D721Med (cell line): ENCODE measurements around the gene SLC13A3.

ENCODE experiments used
- DNase-seq: peaks from one replicate; pipeline ENCODE4 v3.0.0; 2011; ENCODE audit warnings: low spot score; ENCODE audit not compliant: insufficient read length
- FAIRE-seq: peaks from 2 replicates; lab custom pipeline; 2011; peaks lifted over from hg19 to GRCh38; lab: Jason Lieb, UNC
- TF ChIP-seq, protein P1 (sequence below): IDR thresholded peaks from 2 replicates; pipeline ENCODE4 v1.5.1; 2012; ENCODE audit warnings: mild to moderate bottlenecking, control low read depth; ENCODE audit not compliant: insufficient read depth; ENCODE audit errors: missing control alignments

Gene SLC13A3

DNA sequence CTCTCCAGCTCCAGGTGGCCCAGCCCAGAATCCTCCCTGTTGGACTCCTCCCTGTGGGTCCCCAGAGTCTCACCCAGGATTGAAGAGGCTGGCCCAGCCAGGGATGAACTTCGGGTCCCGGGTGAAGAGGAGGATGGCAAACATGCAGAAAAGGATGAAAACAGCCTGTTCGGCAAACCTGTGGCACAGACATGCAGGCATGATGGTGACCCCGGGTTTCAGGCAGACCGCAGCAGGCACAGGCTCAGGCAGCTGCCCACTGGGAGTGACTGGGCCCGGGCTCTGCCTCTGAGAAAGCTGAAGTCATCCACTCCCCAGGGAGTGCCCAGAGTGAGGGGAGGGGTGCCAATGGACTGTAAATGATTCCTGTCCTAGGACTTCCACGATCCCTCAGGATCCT is 63.3 kb downstream of the SLC13A3 start:
- FAIRE-seq (no peak), DNase-seq (no peak)
- TF ChIP-seq, protein P1, sequence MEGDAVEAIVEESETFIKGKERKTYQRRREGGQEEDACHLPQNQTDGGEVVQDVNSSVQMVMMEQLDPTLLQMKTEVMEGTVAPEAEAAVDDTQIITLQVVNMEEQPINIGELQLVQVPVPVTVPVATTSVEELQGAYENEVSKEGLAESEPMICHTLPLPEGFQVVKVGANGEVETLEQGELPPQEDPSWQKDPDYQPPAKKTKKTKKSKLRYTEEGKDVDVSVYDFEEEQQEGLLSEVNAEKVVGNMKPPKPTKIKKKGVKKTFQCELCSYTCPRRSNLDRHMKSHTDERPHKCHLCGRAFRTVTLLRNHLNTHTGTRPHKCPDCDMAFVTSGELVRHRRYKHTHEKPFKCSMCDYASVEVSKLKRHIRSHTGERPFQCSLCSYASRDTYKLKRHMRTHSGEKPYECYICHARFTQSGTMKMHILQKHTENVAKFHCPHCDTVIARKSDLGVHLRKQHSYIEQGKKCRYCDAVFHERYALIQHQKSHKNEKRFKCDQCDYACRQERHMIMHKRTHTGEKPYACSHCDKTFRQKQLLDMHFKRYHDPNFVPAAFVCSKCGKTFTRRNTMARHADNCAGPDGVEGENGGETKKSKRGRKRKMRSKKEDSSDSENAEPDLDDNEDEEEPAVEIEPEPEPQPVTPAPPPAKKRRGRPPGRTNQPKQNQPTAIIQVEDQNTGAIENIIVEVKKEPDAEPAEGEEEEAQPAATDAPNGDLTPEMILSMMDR: no peak

DNA sequence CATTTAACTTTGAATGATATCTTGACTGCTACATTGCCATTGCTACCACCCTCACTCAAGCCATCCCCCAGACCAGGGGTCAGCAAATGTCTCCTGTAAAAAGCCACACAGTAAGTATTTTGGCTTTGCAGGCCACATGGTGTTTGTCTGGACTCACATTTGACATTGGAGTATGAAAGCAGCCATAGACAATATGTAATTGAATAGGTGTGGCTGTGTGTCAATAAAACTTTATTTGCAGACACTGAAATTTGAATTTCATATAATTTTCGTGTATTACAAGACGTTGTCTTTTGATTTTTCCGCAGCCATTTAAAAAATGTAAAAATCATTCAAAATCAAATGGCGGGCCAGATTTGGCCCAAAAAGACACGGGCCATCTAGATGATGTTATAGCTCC is 64.5 kb downstream of the SLC13A3 start:
- TF ChIP-seq, protein P1: no peak
- DNase-seq (no peak), FAIRE-seq (no peak)

DNA sequence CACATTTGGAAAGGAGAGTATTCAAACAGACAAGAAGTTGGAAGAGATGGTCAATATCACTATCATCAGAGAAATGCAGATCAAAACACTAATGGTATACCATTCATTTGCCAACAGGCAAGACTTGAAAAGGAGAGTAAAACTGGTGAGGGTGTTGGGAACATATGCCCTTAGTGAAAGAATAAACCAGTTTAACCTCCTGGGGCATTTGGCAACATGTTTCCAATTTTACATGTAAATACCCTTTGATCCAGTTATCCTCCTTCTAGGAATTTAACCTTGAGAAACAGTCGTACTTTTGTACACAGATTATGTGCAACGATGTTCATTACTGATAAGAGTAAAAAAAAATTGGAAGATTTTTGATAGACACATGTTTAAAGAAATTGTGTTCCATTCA is 66.8 kb downstream of the SLC13A3 start:
- FAIRE-seq (no peak), DNase-seq (no peak)
- TF ChIP-seq, protein P1: no peak

DNA sequence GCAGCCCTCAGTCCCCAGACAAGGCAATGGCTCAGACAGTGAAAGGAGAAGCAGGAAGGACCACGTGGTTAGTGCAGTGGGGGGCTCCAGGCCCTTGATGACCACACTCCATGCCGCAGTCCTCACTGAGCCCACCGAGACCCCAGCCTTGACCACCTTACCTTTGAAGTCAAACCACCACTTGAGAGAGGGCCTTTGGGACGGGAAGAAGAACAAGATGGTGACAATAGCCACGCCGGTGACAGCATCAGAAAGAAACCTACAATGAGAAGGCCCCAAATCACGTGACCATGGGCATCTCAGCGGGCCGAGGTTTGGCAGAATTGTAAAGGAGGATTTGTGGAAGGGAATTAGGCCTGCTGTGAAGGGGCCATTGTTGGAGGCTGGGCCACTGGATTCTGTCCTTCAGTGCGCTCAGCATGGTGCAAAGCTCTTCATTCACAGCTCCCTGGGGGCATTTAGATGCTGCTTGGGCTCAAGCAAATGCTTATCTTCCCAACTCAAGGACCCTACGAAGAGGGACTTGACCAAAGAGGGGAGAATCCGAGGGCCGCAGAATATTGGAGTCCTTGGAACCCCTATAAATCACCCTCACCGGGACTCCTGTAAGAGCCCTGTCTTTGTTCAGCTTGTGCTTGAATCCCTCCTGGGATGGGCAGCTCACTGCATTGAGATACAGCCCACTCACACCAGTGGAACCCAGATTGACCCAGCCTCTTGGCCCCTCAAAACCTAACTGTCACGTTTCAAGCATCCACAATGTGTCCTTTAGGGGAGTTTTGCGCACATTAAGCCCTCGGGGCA is 67.6 kb downstream of the SLC13A3 start:
- FAIRE-seq (no peak), DNase-seq (no peak)
- TF ChIP-seq, protein P1: no peak

DNA sequence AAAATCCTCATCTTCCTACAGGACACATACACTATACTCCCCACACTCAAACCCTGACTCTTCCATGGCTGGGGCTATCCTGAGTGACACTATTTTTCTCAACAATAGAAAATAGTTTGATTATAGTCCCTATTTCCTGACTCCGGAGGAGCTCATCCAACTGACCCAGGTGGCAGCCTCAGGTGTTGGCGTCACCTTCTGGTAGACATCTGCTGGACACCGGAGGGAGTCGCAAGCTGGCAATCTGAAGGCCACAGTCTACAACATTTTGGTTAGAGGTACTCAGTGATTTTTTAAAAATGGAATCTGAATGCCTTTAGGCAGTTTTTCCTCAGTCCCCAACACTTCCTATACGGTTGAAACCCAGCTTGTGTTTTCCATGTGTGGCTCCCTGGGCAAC is 68.6 kb downstream of the SLC13A3 start:
- no peak for DNase-seq
- no peak for FAIRE-seq
- TF ChIP-seq, protein P1: no peak

DNA sequence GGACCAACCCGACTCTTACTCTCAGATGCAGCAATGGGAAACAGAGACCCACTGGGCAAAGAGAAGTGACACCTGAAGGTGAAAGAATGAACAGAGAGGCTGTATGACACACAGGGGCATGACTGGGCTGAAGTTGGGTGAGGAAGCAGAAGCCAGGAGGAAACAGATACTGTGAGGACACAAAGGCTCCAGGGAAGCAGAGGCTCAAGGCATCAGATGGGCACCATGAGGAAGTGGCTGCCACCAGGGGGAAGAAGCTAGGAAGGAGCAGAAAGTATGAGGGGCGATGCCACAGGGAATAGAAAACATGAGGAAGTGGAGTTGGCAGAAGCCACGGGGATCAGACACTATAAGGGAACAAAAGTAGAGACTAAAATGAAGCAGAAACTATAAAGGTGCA is 69.9 kb downstream of the SLC13A3 start:
- TF ChIP-seq, protein P1: no peak
- no peak for FAIRE-seq
- no peak for DNase-seq

DNA sequence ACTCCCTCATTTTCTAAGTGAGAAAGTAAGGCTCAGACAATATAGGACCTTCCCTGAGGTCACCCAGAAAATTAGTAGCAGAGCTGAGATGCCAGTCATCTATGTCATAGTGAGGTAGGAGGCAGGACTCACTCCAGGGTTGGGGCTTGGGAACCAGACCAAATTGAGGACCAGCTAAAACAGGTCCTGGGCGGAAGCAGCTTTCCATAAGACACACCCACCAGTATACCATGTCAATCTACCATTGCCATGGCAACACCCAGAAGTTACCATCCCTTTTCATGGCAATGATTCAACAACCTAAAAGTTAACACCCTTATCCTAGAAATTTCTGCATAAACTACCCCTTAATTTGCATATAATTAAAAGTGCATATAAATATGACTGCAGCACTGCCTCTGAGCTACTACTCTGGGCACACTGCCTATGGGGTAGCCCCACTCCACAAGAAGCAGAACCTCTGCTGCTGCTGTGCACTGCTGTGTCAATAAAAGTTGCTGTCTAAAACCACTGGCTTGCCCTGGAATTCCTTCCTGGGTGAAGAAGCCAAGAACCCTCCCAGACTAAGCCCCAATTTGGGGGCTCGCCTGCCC is 70.5 kb downstream of the SLC13A3 start:
- DNase-seq (no peak), FAIRE-seq (no peak)
- TF ChIP-seq, protein P1: no peak
